SK-N-MC (cell line): ENCODE data around the gene TXN2.
"Not testable (repeated sequence)": the region's sequence is repeated elsewhere in the genome, so short reads cannot be mapped to it uniquely, and the experiment has no call there.

Experiments used
- EZH2 ChIP-seq: fragments of 200-600 bp; sonication (generic); IDR thresholded peaks from one replicate; pipeline ENCODE4 v1.6.1; 2017; ENCODE audit warnings: antibody characterized with exemption
- POLR2AphosphoS5 ChIP-seq: IDR thresholded peaks from 2 replicates; pipeline ENCODE4 v1.6.1; 2012; ENCODE audit warnings: mild to moderate bottlenecking, low read depth, low read length, borderline replicate concordance

GRCh38 chr22:36427952-36428351 is 53.5 kb downstream of the TXN2 start:
- not testable (repeated sequence) for TF ChIP-seq EZH2, POLR2AphosphoS5
